Osteoblast (primary cell): ENCODE data around the gene CORO2A. TPM values are rescaled to one million over a fixed set of nuclear protein-coding genes. Genes with fewer than 3 reads are reported as not detected.

Experiments
- DNase-seq: peaks from one replicate; pipeline ENCODE4 v3.0.0; 2011; ENCODE audit warnings: low spot score, mixed read lengths; ENCODE audit not compliant: insufficient read length; ENCODE audit errors: missing footprints
- H2AFZ ChIP-seq: 2 replicates; pipeline ENCODE4 v1.6.0; 2011; ENCODE audit warnings: mild to moderate bottlenecking, low read length
- H3K27ac ChIP-seq: 2 replicates; pipeline ENCODE4 v1.5.1; 2011; ENCODE audit warnings: mild to moderate bottlenecking, low read depth, low read length, moderate library complexity
- H3K27me3 ChIP-seq: 2 replicates; pipeline ENCODE4 v1.6.0; 2012; ENCODE audit warnings: mild to moderate bottlenecking, control low read depth, inconsistent platforms, low read length, moderate library complexity; ENCODE audit not compliant: insufficient read depth
- H3K36me3 ChIP-seq: 2 replicates; pipeline ENCODE4 v1.5.1; 2011; ENCODE audit warnings: mild to moderate bottlenecking, low read length, control low read depth, moderate library complexity; ENCODE audit not compliant: insufficient read depth
- H3K4me1 ChIP-seq: 2 replicates; pipeline ENCODE4 v1.5.1; 2011; ENCODE audit warnings: mild to moderate bottlenecking, low read length, control low read depth, moderate library complexity; ENCODE audit not compliant: insufficient read depth
- H3K4me2 ChIP-seq: 2 replicates; pipeline ENCODE4 v1.6.0; 2011; ENCODE audit warnings: mild to moderate bottlenecking, low read length; ENCODE audit not compliant: insufficient read depth
- H3K4me3 ChIP-seq: fragments of 200-600 bp; sonication (generic); 3 replicates; pipeline ENCODE4 v1.5.1; 2012; ENCODE audit warnings: mild to moderate bottlenecking, low read length, inconsistent platforms; ENCODE audit not compliant: insufficient read depth
- H3K79me2 ChIP-seq: 2 replicates; pipeline ENCODE4 v1.6.0; 2012; ENCODE audit warnings: mild to moderate bottlenecking, low read length, control low read depth, inconsistent platforms; ENCODE audit not compliant: insufficient read depth
- H3K9me3 ChIP-seq: 2 replicates; pipeline ENCODE4 v1.5.1; 2011; ENCODE audit warnings: low read depth, low read length, control low read depth
- H4K20me1 ChIP-seq: 2 replicates; pipeline ENCODE4 v1.6.0; 2012; ENCODE audit warnings: mild to moderate bottlenecking, low read length, control low read depth; ENCODE audit not compliant: insufficient read depth
- CTCF ChIP-seq: IDR thresholded peaks from 2 replicates; pipeline ENCODE4 v1.5.1; 2011; ENCODE audit warnings: mild to moderate bottlenecking, low read depth, low read length, moderate library complexity; ENCODE audit errors: extremely low read depth
- total RNA-seq: library from RNA; depleted of rRNA; stranded (reverse); fragments of >200 nt; gene quantifications from 2 replicates; pipeline ENCODE4 v1.2.3, GENCODE V29; 2012

CORO2A gene
- total RNA-seq, 1 donor, result 0.72 TPM

DNA sequence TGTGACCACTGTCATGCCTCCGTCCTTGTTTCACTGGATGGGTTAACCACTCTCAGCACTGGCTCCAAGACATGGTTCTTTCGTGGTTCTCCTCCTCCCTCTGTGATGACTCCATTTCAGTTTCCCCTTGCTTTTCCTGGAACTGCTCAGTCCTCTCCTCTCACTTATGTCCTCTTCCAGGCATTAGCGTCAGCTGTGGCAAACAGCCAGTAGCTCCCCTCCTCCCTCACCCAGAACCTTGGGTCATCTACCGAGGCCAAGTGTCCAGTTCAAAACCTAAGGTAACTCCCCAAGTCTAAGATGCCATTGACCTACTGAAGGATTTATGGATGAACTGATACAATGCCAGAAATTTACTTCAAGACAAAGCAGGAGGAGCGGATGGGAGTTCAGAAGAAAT, 9.8 kb upstream of the CORO2A start:
- Histone ChIP-seq H3K27me3 (no peaks in the 10 kb centered on the region), H3K79me2 (peaks cover 2% of the 10 kb centered on the region), H3K36me3 (peaks cover 82% of the 10 kb centered on the region), H3K4me2 (no peak overlapping the region), H2AFZ (no peak overlapping the region), H4K20me1 (no peaks in the 10 kb centered on the region), H3K27ac (no peak overlapping the region), H3K4me3 (no peak overlapping the region), H3K9me3 (no peaks in the 10 kb centered on the region), H3K4me1 (no peaks in the 10 kb centered on the region)
- no peak for TF ChIP-seq CTCF
- peak; percentile 22 for DNase-seq

DNA sequence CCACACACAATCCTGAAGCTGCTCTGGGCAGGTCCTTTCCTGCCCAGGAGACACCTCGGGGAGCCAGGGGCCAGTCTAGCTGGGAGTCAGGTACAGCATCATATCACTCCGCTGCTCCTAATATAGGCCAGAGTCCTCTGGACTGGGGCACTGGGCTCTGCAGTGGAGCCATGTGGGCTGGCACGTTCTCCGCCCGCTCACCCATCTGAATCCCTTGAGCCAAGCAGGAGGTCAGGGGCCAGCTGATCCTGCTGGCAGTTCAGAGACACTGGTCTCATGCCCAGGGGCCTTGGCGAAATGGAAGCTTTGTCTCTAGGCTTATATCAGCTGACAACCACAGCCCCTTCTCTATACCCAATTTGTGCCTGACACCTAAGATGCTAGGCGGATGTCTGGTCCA, 9.3 kb upstream of the CORO2A start:
- Histone ChIP-seq H3K36me3 (peaks cover 82% of the 10 kb centered on the region), H2AFZ (no peak overlapping the region), H3K27me3 (no peaks in the 10 kb centered on the region), H3K9me3 (no peaks in the 10 kb centered on the region), H3K4me3 (no peak overlapping the region), H3K27ac (no peak overlapping the region), H3K4me2 (no peak overlapping the region), H3K4me1 (no peaks in the 10 kb centered on the region), H4K20me1 (no peaks in the 10 kb centered on the region), H3K79me2 (peaks cover 2% of the 10 kb centered on the region)
- peak; percentile 46 for DNase-seq
- no peak for TF ChIP-seq CTCF

DNA sequence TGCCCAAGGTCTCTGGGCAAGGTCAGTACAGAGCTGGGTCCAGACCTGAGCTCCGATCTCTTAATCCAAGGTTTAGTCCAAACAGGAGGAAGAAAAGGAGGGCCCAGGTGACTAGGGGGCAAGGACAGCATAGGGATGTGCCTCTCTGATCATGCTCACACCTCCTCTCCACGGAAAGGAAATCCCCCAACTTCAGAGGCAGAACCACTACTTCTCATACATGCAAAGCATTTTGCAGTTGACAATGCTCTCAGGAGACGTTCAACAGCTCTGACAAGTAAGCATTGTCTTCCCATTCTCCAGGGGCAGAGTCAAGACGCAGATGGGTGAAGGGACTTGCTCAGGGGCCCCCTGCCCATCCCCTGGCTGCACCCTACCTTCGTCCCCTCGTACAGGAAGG, 8.7 kb upstream of the CORO2A start:
- Histone ChIP-seq H3K9me3 (no peaks in the 10 kb centered on the region), H3K4me3 (no peak overlapping the region), H3K36me3 (peaks cover 78% of the 10 kb centered on the region), H3K27me3 (no peaks in the 10 kb centered on the region), H3K4me2 (no peak overlapping the region), H3K4me1 (no peaks in the 10 kb centered on the region), H2AFZ (no peak overlapping the region), H3K79me2 (peaks cover 2% of the 10 kb centered on the region), H3K27ac (no peak overlapping the region), H4K20me1 (no peaks in the 10 kb centered on the region)
- no peak for TF ChIP-seq CTCF
- DNase-seq, result no peak

GRCh38 chr9:98199388-98200033, 7.1 kb upstream of the CORO2A start:
- TF ChIP-seq CTCF, result no peak
- Histone ChIP-seq H3K4me2 (no peak overlapping the region), H3K27me3 (no peaks in the 10 kb centered on the region), H3K27ac (no peak overlapping the region), H3K79me2 (no peaks in the 10 kb centered on the region), H4K20me1 (no peaks in the 10 kb centered on the region), H3K9me3 (no peaks in the 10 kb centered on the region), H2AFZ (no peak overlapping the region), H3K4me3 (no peak overlapping the region), H3K4me1 (no peaks in the 10 kb centered on the region), H3K36me3 (peaks cover 72% of the 10 kb centered on the region)
- peak; percentile 37 for DNase-seq
